MCF 10A (cell line): ENCODE measurements around the gene HOXC11. TPM values are rescaled to one million over a fixed set of nuclear protein-coding genes. Genes with fewer than 3 reads are reported as not detected.

ENCODE experiments used
- BruUV-seq: library from RNA; stranded (reverse); fragments of 400-500 nt; replicated peaks from 2 replicates; lab custom pipeline; 2021; lab: Mats Ljungman, UMichigan
- CTCF ChIA-PET: fragments of 300-600 bp; sonication (Branson Sonifier 250); formaldehyde crosslinking; extraction: SDS; loops from one replicate; lab custom pipeline; 2021; ENCODE audit warnings: antibody characterized with exemption, inconsistent platforms; lab: Yijun Ruan, JAX
- POLR2A ChIA-PET: fragments of 300-600, 350-650 bp; sonication (Branson Sonifier 250); formaldehyde crosslinking; extraction: SDS; loops from one replicate; lab custom pipeline; 2020; ENCODE audit warnings: antibody characterized with exemption, inconsistent platforms; lab: Yijun Ruan, JAX
- DNase-seq: peaks from one replicate; pipeline ENCODE4 v3.0.0-alpha.2; 2018; ENCODE audit not compliant: unreplicated experiment
- H3K27ac Mint-ChIP-seq: one replicate; pipeline ENCODE4 v1.8.0; 2022; ENCODE audit warnings: mild to moderate bottlenecking, low read depth, mixed read lengths; ENCODE audit not compliant: unreplicated experiment
- H3K27me3 Mint-ChIP-seq: one replicate; pipeline ENCODE4 v1.8.0; 2022; ENCODE audit warnings: mixed read lengths; ENCODE audit not compliant: insufficient read depth, unreplicated experiment
- H3K36me3 Mint-ChIP-seq: one replicate; pipeline ENCODE4 v1.8.0; 2022; ENCODE audit warnings: mild to moderate bottlenecking, moderate library complexity, mixed read lengths; ENCODE audit not compliant: insufficient read depth, unreplicated experiment
- H3K4me1 Mint-ChIP-seq: one replicate; pipeline ENCODE4 v1.8.0; 2022; ENCODE audit warnings: mixed read lengths; ENCODE audit not compliant: insufficient read depth, unreplicated experiment
- H3K4me3 Mint-ChIP-seq: one replicate; pipeline ENCODE4 v1.8.0; 2022; ENCODE audit warnings: mild to moderate bottlenecking, moderate library complexity, mixed read lengths; ENCODE audit not compliant: unreplicated experiment
- H3K9me3 Mint-ChIP-seq: one replicate; pipeline ENCODE4 v1.8.0; 2022; ENCODE audit warnings: mixed read lengths; ENCODE audit not compliant: unreplicated experiment
- intact Hi-C: fragments of 100-400 bp; cut with micrococcal nuclease; formaldehyde crosslinking; loops from 2 replicates; pipeline ENCODE4 v1.14.1; 2022
- total RNA-seq: library from RNA; stranded (reverse); gene quantifications from 2 replicates; pipeline ENCODE4 v1.2.3, GENCODE V29; 2022
- TF ChIP-seq, protein P1 (sequence below): fragments of 200-600 bp; IDR thresholded peaks from one replicate; pipeline ENCODE4 v1.8.0; 2022; ENCODE audit warnings: antibody characterized with exemption, mild to moderate bottlenecking; ENCODE audit not compliant: unreplicated experiment

Gene HOXC11
- total RNA-seq, 1 experiment from 2014 or later = 1.2 TPM

DNA sequence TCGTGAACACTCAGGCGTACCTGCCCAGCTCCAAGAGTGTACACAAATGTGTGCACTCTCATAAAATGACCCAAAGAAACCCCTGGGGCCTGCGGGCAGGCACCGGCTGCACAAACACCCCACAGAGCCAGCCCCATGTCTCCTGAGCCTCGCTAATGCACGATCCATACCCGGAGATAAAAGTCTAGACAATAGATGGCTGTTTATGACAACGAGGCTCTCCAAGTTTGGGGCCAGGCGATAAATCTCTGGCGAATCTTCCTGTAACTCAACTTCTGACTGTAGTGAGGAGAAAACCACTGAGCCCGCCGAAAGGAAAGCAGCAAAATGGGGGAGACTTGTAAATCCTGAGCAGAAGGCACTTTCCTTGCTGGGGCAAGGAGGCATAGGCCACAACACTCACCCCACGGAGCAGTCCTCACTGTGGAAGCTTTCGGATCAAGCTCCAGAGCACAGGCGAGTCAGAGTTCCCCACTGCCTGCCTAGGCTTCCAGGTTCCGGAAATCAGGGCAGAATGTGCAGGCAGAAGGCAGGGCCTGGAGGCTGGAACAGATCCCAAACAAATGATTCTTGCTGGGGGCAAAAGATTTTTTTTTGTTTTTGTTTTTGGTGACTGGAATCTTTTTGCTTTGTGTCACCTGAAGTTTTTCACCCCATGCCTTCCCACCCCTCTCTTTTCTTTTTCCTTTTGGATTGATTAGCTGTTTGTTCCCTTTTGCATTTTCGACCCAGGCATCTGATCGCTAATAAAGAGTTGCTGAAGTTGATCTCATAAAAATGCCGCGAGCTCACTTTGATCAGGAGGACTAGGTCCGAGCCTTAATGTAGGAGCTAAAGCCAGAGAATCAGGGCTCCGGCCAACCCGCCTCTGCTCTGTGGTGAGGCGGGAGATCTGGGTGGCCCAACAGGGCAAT, 4.5 kb upstream of the HOXC11 start:
- CTCF ChIA-PET = interaction anchor here (1.2 kb wide), 1 partner anchor 222 kb away, joined by 3 read pairs; no protein-coding TSS in a partner anchor
- POLR2A ChIA-PET = interaction anchor here (1.0 kb wide), 1 partner anchor 10 kb away, joined by 3 read pairs; no protein-coding TSS in a partner anchor
- no peak for DNase-seq

DNA sequence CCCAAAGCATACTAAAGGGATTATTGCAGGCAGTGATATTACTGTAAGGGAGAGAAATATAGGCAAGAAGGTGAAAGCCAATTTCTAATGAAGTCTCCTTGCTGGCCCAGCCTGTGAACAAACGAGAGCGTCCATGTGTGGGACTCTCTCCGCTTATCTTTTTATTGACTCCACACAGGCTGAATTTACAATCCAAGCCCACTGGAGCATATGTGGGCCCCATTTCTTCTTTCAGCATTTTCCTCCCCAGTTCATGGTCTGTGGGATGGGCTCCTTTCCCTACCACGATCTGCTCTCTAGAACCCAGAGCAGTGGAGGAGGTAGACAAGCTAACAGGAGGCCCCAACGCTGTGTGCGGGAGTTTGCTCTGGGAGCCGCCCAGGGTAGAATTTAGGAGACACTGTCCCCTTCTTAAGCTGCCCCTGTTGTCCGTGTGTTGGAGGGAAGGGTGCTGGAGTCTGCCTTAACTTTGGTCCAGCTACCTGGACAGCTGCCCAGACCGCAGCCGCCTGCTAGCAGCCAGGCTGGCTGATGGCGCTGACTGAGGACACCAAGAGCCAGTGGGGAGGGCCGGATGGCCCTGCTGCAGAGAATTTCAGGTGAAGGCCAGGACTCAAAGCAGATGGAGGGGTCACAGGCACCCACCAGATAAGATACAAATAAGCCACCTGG, 3.2 kb upstream of the HOXC11 start:
- no peak overlapping the region for H3K27ac Mint-ChIP-seq
- CTCF ChIA-PET = interaction anchor here (0.5 to 1.2 kb wide), 4 partner anchors 17 to 237 kb away, joined by 3 read pairs; no protein-coding TSS in a partner anchor
- DNase-seq = no peak
- intact Hi-C loops = no loop called here
- no peaks in the 10 kb centered on the region for H3K27me3 Mint-ChIP-seq
- peaks cover 19% of the 10 kb centered on the region for H3K4me1 Mint-ChIP-seq
- H3K36me3 Mint-ChIP-seq = no peaks in the 10 kb centered on the region
- POLR2A ChIA-PET = interaction anchor here (0.7 to 5.1 kb wide), 2 partner anchors 18 to 30 kb away, joined by 3 to 59 read pairs; partner anchors contain the start of gene HOXC13
- H3K4me3 Mint-ChIP-seq = no peak overlapping the region
- BruUV-seq = no TSS peak
- TF ChIP-seq, protein P1, sequence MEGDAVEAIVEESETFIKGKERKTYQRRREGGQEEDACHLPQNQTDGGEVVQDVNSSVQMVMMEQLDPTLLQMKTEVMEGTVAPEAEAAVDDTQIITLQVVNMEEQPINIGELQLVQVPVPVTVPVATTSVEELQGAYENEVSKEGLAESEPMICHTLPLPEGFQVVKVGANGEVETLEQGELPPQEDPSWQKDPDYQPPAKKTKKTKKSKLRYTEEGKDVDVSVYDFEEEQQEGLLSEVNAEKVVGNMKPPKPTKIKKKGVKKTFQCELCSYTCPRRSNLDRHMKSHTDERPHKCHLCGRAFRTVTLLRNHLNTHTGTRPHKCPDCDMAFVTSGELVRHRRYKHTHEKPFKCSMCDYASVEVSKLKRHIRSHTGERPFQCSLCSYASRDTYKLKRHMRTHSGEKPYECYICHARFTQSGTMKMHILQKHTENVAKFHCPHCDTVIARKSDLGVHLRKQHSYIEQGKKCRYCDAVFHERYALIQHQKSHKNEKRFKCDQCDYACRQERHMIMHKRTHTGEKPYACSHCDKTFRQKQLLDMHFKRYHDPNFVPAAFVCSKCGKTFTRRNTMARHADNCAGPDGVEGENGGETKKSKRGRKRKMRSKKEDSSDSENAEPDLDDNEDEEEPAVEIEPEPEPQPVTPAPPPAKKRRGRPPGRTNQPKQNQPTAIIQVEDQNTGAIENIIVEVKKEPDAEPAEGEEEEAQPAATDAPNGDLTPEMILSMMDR = no peak
- H3K9me3 Mint-ChIP-seq = no peaks in the 10 kb centered on the region

More for the DNA sequence above, 4.5 kb upstream of the HOXC11 start:
- BruUV-seq = no TSS peak
- TF ChIP-seq, protein P1 = no peak
- intact Hi-C loops = no loop called here
- H3K4me1 Mint-ChIP-seq = peaks cover 19% of the 10 kb centered on the region
- H3K36me3 Mint-ChIP-seq = no peaks in the 10 kb centered on the region
- H3K9me3 Mint-ChIP-seq = no peaks in the 10 kb centered on the region
- H3K27ac Mint-ChIP-seq = peak overlapping the region; percentile 14
- H3K27me3 Mint-ChIP-seq = no peaks in the 10 kb centered on the region
- no peak overlapping the region for H3K4me3 Mint-ChIP-seq

DNA sequence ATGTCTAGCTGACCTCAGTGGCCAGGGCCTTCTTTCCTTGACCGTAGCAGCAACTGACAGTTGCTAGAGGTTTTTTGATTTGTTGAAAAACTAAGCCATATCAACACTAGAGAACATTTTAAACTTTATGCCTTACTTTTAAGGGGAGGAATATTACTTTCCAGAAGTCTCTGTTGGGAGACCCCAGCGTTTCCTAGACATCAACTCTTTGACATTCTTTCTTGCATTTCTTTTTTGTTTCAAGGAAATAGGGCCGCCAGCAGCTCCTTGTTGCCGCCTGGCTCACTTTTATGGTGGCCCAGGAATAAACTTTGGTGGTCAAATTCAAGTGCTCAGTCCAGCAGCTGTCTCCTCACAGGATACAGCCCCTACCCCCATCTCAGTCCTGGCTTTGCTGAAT, 2.5 kb upstream of the HOXC11 start:
- Mint-ChIP-seq H3K4me3 (no peak overlapping the region), H3K27ac (no peak overlapping the region), H3K4me1 (peaks cover 19% of the 10 kb centered on the region), H3K27me3 (no peaks in the 10 kb centered on the region), H3K9me3 (no peaks in the 10 kb centered on the region), H3K36me3 (no peaks in the 10 kb centered on the region)
- intact Hi-C loops = no loop called here
- BruUV-seq = no TSS peak
- ChIA-PET POLR2A (interaction anchor here (0.7 to 5.1 kb wide), 2 partner anchors 19 to 31 kb away, joined by 3 to 59 read pairs; partner anchors contain the start of gene HOXC13), CTCF (interaction anchor here (0.5 to 1.2 kb wide), 2 partner anchors 138 to 237 kb away, joined by 3 read pairs; no protein-coding TSS in a partner anchor)
- DNase-seq = no peak
- TF ChIP-seq, protein P1 = no peak
